SIG-M5 (cell line): ENCODE results near the gene SH3TC1.

ENCODE experiments used
- DNase-seq: peaks from one replicate; lab custom pipeline; 2025; lab: John Stamatoyannopoulos, UW

SH3TC1 gene

DNA sequence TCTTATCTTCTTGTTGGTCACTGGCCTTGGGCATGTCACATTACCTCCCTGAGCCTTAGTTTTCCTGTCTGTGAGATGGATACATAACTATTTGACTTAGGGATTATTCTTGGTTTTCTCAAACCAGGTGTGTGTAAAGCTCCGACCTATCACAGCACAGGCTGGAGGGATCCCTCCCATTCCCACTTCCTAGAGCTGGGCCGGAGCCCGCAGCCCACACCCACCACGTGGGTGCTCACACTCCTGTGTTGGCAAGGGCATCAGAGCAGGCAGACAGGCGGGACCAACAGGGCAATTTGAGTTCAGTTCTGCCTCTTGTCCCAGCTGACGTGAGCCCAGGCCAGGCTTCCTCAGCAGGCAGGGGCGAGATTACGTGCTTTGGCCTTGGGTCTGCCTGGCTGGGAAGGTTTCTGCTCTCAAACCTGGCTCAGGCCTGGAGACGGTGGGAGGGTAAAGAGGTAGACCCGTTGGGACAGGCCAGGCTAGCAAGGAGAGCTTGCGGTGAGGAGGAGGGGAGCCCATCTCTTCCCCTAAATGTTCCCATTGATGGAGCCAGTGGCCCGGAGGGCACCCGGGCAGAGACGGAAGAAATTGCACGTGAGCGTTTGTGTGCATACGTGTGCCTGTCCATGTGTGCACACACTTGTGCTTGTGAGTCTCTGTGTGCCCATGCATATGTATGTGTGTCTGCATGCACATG, 734 bp upstream of the SH3TC1 start:
- DNase-seq = no peak

DNA sequence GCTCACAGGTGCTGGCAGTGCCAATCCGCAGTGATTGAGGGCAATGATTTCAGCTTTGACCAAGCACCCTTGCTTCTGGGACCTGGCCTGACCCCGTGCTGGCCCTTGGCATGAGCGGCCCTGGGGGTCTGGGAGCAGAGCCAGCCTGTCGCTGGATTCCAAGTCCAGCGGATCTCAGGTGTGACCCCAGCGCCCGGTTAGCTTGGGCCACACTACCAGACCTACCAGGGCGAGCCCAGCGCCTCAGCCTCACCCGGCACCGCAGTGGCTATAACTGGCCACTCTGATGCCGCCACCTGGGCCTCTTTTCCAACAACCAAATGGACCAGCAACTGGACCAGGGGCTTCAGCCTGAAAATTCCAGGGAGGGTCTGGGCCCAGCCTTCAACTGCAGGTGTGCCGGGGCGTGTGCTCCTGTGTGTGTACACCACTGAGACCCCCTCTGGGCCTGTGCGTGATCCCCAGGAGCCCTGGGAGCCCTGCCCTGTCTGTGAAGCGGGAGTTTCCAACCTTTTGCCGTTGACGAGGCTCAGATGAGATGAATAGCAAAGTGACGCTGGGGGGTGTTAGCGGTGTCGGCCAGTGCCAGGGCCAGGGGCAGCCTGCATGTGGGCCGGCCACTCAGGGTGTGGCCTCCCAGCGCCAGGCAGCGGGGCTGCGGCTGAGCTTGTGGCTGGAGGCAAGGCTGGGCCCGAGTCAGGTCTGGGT, 658 bp downstream of the SH3TC1 start:
- no peak for DNase-seq

DNA sequence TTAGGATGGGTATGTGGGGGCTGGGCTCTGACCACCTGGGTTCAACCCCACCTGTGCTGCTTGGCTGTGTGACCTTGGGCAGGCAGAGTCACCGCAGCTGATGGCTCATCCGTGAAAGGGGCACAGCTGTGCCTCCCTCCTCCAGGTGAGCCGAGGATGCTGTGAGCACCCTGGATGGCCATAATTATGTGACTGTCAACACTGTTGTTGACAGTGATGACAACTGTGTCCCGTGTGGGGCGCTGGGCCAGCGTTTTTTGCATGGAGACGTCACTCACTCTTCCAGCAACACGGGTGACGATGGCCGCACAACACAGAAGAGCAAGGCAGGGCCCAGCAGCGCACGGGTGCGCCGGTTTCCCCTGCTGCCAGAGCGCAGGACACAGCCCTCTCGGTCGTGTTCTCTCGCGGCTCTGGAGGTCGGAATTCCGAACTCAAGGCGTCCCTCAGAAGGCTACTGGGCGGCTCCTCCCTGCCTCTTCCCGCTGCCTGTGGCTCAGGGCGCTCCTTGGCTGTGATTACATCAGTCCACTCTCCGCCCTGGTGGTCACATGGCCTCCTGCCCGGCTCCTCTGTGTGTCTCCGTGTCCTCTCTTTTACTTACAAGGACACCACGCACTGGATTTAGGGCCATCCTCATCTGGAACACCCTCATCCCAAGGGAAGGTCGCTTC, 1.3 kb downstream of the SH3TC1 start:
- DNase-seq = no peak

DNA sequence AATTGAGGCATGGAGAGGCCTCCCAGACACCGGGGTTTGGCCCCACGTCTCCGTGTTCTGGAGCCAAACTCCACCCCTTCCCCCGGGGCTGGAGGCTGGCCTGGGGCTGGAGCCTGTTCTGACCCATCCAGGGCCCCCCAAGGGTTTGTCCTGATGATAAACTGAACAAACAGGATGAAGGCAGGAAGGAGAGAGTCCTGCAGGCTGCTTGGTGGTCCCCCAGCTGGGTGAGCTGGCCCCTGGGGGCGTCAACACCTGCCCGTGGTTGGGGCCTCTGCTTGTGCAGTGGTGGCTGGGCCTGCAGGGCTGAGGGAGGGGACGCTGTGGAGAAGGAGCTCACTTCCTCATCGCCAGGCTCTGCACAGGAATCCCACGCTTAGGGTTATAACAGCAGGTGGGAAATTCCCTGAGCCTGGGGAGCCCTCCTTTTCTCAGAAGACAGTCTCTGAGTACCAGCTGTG, 2.3 kb downstream of the SH3TC1 start:
- no peak for DNase-seq

DNA sequence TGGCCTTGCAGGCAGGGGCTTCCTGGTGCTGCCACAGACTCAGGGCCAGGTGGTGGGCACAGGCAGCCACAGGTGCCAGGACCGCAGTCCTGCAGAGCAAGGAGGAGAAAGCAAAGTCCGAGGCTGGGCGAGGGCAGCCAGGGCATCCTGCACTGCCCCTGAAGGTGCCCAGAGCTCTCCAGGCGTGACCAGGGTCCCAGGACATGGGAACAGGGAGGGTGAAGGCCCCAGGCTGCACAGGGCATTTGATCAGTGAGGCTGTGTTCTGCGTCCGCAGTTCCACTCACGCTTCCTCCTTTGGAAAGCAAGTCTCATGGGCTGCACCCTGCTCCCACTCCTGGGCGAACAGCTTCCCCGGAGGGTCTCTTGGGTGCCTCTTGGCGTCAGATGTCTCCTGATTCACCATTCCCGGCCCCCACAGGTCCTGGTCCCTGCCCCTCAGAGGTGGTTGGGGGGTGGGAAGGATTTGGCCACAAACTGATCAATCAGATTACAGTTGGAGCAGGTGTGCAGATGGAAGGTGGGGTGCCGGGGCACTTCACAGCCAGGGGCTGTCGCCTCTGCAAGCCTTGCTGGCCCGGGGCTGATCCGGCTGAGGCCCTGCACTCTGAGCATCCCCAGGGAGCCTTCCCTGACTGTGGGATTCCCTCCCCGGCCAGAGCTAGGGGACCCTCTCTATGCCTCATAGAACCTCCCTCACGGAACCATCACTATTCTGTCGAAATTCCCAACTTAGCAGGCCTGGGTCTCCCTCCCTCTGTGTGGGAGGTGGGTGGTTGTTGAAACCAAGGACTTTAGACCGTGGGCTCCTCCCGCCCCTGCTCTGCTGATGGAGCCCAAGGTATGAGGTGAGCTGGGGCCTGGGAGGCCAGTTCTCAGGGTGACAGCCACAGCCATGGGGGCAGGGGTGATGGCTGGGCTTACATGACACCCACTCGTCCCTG, 3.3 kb downstream of the SH3TC1 start:
- no peak for DNase-seq

DNA sequence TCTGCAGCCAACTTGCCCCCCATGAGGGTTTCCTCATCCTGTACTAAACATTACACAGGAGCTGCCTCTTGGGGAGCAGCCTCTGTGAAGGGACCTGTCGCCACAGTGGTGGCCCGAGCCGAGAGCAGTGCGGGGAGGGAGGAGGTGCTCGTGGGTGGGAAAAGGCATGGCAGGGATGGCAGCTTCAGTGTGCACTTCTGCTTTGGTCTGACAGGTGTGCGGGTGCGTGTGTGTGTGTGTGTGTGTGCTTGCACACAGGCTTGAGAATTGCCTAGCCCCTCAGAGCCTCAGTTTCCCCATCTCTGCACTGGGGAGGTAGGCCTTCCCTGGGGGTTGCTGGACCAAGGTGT, 3.9 kb downstream of the SH3TC1 start:
- DNase-seq = no peak

DNA sequence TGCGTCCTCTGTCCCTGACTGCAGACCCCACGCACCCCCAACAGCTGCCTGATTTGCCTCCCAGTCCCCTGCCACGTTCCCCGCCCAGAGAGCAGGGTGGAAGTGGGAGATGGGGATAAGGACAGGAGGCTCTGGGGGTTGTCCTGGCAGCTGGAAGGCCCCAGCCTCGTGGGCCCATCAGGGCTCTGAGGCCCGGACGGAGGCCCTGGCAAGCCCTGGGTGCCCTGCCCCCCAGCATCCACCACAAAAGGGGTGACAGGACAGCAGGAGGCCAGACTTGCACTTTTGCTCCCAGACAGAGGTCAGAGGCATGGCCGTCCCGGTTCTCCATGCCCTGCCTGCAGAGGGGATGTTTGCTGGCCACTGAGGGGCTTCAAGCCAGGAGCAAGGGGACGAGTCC, 4.7 kb downstream of the SH3TC1 start:
- DNase-seq = no peak

DNA sequence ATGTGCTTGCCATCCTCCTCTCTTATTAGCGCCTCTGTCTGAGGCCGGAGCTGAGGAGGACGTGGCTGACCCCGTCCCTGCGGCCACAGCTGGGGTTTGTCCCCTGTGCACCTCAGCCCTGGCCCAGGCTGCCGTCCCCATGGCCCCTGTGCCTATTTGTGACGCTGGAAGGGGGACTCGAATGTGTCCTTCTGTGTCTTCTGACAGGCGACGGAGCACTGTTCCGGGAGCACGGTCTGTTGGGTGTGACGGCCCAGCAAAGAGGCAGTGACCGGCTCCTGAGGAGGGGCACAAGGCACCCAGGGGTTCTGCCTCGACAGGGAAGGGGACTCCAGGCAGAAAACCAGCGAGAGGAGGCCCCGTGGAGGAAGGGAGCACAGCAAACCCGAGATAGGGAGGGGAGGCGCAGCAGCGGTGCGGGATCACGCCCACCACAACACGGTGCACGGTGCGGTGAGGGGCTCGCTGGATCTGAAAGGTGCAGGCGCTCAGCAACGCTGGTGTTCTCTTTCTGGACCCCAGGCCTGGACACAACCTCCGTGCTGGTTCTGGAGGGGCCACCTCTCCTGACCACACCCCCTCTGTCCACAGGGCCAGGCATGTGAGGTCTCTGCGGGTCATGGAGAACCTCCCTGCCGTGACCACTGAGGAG, 5.6 kb downstream of the SH3TC1 start:
- DNase-seq = no peak

DNA sequence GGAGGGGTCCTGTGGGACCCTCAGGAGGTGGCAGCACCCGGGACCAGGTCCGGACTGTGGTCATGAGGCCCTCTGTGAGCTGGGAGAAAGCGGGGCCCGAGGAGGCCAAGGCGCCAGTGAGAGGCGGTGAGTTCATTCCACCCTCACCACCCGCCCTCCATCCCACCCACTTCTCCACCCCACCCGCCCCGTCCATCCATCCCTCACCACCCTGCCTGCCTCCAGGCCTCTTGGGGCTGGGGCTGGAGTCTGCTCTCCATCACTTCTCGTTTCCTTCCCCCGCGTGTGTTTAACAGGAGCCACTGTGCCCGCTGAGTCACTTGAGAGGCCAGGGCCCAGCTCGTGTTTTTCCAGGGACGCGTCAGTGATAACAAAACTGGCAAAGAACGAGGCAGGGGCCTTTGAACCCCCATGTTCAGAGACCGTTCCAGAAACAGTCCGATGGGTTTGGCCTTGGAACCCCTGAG, 6.2 kb downstream of the SH3TC1 start:
- no peak for DNase-seq

DNA sequence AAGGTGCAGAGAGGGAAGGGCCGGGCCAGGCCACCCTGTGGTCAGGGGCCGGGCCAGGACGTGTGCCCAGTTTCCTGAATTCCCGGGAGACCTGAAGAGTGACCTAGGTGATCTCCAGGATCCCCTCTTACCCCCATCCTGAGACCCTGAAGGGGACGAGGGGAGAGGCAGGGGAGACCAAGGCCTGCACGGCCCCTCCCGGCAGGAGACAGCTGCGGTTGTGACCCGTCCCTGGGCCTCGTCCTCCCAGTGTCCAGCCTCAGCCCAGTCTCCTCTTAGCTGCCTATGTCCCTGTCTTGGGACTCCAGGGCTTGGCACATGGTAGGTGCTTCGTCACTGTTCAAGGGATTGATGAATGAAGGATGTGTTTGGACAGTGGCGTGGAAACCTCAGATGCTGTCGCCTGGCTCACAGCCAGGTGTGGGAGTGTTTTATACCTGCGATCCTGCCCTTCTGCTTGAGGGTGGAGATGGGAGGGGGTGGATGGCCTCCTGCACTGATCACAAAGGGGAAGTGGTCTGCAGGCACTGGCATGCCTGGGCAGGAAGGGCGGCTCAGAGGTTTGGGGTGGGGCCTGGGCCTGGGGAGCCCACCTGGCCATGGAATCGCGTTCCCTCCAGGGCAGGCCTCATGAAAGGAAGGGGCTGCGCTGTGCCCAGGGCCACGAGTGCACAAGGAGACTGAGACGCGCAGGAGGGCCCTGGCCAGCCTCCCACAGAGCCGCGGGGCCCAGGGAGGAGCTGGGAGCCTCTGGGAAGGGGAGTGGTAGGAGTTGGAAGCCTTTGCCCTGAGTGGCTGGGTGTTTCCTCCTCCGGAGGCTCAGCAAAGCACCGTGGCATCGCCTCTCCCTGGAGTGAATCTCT, 6.9 kb downstream of the SH3TC1 start:
- no peak for DNase-seq

DNA sequence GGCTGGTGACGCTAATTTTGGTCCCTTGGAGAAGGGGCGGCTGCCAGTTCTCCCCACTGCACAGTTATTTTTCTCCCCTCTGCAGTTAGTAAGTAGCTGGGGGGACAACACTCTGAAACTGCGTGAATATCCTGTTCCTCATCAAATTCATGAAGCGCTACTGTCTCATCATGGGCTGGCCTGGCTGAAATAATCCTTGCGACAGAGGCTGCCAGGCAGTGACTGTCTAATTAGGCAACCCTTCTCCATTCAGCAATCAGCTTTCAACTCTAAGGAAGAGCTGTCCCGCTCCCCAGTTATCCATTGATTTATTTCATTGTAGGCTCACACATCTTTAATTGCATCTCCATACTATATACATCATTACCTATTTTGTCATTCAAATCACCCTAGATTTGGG, 8.2 kb downstream of the SH3TC1 start:
- DNase-seq = no peak

DNA sequence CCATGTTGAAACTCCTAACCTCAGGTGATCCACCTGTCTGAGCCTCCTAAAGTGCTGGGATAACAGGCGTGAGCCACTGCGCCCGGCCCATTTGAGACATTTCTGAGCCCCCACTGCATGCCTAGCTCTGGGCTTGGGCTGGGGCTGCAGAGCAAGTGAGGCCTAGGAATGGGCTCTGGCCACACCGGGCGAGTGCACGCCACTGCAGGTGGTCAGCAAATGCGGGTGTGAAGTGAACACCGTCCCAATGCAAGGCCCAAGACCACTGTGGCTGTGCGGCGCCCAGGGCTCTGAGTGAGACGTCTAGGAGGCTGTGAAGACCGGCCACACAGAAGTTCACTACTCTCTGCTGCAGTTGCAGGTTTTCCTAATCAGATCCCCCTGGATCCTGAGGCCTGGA, 9.5 kb downstream of the SH3TC1 start:
- DNase-seq = no peak

DNA sequence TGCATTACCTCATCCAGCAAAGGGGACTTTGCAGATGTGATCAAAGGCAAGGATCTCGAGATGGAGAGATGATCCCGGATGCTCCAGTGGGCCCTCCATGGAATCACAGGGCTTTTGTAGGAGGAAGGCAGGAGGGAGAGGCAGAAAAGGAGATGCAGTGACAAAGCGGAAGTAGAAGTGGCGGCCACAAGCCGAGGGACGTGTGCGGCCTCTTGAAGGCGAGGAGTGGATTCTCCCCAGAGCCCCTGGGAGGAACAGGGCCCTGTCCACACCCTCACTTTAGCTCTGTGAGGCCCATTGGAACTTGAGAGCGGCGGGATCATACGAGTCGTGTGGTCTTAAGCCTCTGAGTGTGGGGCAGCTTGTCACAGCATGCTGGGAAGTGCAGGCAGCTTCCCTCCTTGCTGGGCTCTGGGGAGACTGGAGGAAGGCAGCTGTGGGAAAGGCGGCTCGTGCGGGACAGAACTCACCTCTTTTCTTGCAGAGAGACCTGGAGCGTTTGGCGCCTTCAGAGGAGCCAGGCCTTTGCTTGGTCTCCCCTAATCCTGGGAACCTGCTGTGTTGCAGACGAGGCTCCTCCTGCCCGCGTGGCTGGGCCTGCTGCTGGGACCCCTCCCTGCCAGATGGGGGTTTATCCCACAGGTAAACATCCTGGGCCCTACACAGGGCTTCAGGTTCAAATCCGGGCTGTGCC, 10.2 kb downstream of the SH3TC1 start:
- DNase-seq = no peak

DNA sequence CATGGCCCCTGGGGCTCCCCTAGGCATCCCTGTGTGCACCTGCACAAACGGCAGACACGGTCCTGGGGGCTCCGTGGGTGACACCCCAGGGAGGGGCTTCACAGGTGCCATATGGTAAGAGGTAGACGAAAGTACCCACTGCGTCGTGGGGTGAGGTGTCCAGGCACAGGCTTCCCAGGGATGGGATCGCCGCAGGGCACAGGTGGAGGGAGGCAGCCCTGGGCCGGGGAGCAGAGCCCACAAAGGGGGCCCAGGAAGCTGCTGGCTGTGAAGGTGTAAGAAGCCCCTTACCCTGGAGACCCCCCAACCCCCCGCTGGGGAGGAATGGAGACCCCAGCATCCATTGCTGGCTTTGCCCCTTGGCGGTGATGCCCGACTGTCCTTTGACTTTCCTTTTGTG, 10.9 kb downstream of the SH3TC1 start:
- no peak for DNase-seq

DNA sequence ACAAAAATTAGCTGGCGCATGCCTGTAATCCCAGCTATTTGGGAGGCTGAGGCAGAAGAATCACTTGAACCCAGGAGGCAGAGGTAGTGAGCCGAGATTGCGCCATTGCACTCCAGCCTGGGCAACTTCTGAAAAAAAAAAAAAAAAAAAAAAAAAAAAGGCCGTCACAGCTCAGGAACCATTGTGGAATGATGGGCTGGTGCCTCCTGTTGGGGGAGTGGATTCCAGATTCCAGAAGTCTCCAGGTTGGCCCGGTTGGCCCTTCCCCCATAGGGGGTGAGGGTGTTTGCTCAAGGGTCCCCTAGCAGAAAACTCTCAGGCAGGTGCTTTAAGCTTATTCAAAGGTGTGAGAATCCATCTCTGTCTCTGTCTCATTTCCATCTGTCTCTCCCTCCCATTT, 11.5 kb downstream of the SH3TC1 start:
- DNase-seq = no peak

DNA sequence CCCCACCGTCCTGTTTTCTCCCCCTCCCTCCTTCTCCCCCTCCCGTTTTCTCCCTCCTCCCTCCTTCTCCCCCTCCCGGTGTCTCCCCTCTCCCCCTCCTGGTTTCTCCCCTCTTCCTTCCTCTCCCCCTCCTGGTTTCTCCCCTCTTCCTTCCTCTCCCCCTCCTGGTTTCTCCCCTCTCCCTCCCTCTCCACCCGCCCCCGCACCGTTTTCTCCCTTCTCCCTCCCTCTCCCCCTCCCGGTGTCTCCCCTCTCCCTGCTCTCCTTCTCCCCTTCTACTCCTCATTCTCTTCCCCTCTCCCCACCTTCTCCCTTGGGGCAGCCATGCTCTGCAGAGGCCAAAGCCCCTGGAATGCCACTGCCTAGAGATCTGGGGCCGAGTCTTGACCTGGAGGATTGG, 12.2 kb downstream of the SH3TC1 start:
- no peak for DNase-seq

DNA sequence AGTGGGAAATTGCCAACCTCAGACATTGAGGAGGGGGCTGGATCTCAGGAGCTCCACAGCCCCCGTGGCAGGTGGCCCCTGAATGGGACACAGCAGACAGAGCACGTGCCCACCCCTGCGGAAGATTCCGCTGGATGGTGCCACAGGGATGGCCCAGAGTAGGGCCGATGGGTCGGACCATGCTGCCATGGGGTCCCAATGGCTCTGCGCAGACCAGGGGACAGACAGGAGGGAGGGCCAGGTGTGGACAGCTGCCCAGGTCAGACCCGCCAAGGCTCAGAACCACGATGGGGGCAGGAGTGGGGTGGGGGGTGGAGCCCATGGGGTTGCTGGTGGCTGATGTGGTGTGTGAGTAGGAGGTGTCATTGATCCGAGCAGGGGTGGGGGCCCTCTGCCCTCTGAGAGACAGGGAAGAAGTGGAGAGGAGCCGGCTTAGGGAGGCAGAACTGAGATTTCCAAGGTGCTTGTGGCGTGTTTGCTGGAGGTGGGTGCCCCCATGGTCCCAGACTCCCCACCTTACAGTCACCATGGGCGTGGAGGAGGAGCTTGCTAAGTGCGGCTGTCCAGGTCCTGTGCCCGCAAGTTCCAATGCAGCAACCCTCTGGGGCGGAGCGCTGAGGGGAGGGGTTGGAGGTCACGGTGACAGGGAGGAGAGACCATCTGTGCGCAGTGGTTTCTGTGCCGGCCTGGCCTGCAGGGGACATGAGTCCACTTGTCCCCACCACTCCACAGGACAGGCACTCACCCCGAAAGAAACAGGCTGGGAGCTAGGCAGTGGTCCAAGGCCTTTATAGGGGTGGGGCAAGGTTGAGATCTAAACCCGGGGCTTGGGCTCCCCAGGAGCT, 12.9 kb downstream of the SH3TC1 start:
- no peak for DNase-seq

DNA sequence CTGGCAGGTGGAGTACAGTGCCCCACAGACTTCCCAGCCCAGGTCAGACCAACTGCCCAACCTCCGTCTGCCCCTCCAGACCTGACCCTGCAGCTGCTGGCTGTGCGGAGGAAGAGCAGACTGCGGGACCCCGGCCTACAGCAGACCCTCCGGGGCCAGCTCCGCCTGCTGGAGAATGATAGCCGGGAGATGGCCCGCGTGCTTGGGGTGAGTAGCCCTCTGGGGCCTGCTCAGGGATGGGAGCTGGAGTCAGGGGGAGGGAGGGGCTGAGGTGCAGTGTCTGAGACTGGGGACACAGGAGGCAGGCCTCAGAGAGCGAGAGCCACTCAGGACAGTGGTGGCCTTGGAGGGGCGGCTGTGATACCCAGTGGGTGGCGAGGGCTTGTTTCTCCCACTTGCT, 13.5 kb downstream of the SH3TC1 start:
- no peak for DNase-seq

DNA sequence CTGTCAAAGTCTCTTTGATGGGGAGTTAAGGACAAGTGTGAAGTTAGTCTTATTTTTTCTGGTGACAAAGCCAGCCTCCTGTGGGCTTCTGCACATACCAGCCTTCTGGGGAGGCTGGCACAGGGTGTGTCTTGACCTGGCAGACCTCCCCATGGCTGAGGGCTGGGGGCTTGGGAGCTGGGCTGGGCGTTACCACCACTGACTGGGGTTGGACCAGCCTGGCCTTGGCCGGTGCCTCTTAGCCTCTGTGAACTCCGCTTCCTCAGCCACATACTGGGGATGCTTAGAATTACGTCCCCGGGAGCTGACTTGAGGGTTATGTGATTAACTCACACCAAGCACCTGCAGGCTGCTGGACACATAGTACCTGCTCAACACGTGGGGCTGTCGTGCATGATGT, 14.0 kb downstream of the SH3TC1 start:
- no peak for DNase-seq
